Inferior parietal cortex (tissue), 1 donor: ENCODE results near the gene ZKSCAN3.
A peak's percentile ranks its signal among the peaks of the same experiment; 100 is the strongest.
"Not testable (repeated sequence)": the region's sequence is repeated elsewhere in the genome, so short reads cannot be mapped to it uniquely, and the experiment has no call there.

Source experiments
- DNase-seq: peaks from one replicate; pipeline ENCODE4 v3.0.0-alpha.2; 2016; ENCODE audit errors: extremely low spot score

The ZKSCAN3 gene

DNA sequence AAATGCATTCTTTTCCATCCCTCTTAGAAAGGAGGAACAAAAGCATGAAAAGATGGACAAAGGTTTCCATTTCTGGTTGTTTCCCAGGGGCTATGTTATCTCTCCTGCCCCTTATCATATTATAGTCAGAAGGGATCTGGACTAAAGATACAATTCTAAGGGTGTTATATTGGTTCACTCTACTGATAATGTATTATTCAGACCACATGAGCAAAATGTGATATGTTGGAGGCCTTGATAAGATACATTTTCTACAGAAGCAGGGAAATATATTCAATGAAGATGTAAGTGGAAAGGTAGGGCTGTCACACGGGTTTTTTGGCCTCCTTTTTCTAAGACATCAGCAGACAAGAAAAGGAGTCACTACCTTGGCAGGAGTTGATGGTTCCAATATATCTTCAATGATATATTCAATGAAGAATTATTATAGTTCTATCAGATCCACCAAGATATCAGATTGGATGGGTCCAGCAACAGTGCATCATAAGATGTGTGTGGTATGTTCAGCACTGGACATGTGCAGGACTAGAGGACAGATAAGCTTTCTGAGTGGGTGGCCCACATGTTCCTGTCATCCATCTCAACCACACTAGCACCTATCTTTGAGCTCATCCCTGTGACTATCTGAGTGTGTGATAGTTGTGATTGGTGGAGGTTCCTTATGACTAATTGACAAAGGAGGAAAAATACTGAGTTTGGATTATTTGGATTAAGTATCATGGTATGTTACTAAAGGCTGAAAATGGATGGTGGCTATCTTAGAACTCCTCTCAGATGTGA lies 5.7 kb upstream of the ZKSCAN3 start:
- no peak for DNase-seq

DNA sequence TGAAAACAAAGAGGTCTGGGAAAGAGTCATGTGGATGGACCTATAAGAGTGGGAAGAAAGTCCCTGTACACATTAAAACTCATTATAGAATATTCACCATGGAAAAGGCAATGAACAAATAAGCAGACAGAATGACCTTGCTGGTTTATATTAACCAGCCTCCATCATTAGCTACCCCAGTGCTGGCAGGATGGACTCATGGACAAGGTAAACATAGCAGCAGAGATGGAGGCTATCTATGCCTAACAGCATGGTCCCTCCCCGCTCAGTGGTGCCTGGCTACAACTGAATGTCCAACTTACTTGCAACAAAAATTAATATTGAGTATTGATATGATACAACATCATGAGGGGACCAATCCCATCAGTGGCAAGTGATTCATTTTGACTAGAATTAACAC lies 4.5 kb upstream of the ZKSCAN3 start:
- DNase-seq: no peak

DNA sequence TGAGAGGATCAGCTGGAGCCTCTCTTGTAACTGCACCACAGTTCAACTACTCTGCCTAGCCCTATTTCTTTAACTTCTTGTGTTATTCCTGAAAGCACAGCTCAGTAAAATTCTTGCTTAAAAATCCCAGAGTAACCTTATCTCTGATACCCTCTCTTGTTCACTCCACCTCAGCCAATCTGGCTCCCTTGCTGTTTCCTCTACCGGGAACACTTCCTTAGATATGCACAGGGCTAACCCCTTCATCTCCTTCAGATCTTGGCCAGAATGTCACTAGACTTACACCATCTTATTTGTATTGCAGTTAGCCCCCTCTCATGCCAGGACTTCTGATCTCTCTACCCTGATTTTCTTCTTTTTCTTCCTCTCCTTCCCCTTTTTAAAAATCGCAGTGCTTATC lies 2.6 kb upstream of the ZKSCAN3 start:
- DNase-seq: no peak

DNA sequence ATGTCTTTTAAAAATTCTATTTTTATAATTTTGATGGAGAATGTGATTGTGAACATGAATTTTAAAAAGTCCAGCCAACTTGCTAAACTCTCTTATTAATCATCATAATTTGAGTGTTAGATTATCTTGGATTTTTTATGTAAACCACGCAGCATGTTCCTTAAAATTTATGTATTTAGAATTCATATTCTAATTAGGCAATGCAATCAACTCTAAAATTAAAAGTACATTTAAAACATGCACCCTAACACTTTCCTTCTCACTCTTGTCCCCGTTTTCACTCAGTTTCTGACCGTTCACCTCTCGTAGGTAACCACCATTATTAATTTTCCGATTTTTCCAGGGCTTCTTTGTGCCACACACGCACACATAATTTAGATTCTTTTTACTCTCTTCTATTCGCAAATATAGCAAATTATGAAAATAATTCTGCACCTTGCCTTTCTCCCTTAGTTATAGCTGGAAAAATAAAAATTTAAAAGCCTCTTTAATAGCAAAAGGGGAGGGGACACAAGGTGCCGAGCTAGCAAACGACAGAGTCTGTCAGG lies 329 bp upstream of the ZKSCAN3 start:
- DNase-seq: no peak

DNA sequence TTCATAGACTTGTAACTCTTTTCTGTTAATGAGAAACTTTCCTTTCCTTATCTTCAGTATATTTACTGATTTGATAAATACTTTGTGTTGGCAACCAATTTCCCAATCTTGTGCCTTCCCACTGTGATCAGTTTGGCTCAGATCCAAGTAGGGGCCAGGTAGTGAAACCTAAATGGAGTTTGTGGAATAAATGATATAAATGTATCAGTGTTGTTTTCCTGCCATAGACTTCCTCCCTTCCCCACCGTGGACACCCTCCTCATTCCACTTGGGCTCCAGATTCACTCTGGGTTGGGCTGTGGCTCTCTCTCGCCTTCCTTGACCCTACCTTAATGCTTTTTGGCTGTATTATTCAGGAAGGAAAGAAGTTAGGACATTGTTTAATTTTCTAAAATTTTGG lies 1.3 kb downstream of the ZKSCAN3 start:
- DNase-seq: no peak

DNA sequence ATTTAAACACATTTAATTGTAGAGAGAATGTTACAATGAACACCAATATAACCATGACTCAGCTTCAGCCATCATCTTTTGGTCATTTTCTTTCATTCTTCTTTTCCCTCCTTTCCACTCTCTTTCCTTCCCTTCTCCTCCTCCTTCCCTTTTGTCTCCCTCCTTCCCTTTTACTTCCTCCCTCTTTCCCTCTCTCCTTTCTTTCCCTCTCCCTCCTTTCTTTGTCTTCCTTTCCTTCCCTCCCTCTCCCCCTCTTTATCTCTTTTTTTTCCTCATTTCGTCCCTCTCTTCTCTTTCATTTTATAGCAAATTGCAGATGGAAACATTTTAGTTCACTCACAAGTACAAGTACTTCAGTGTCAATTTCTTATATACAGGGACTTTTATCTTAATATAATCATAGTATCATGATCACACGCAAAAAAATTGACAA lies 1.8 kb downstream of the ZKSCAN3 start:
- DNase-seq: no peak

DNA sequence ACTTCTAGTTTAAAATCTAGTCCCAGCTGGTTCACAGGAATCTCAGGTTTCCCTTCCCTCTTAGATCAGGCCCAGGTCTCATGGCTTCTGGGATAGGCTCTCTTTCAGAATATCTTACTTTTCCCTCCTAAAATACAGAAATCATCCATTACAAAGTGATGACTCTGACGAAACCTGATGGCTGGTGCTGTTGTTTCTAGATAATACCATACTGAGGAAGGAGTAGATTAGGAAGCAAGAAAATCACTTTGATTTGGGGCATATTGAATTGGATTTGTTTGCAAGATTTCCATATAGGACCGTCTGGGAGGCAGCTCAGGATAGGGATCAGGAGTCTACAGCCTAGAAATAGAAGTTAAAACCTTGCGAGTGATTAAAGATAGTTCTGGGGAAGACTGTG lies 3.6 kb downstream of the ZKSCAN3 start:
- DNase-seq: peak; percentile 20

DNA sequence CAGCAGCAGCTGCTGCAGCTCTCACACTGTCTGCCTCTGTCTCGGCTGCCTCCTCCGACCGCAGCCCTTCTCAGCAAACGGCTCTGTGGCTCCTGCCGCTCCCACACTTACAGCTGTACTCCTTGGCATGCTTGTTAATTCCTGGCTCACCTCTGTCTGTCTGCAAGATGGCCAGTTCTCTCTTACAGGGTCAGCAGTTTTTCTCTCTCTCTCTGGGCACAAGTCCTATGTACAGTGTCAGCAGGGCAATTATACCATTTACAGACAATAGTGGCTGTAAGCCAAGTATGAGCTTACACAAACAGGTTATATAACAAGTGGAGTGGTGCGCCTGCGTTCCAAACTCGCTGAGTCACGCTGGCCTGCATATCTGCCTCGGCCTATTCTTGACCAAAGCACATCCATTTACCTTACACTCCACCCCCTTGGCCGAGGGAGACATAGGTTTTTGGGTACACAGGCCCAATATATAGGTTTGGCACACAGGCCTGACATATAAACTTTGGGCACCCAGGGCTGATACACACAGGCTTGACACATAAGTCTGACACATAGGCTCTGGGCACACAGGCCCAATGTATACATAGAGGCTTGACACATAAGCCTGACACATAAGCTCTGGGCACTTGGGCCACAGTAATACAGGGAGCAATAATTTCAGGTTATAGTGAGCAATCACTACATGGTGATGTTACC lies 4.4 kb downstream of the ZKSCAN3 start:
- peak; percentile 69 for DNase-seq

DNA sequence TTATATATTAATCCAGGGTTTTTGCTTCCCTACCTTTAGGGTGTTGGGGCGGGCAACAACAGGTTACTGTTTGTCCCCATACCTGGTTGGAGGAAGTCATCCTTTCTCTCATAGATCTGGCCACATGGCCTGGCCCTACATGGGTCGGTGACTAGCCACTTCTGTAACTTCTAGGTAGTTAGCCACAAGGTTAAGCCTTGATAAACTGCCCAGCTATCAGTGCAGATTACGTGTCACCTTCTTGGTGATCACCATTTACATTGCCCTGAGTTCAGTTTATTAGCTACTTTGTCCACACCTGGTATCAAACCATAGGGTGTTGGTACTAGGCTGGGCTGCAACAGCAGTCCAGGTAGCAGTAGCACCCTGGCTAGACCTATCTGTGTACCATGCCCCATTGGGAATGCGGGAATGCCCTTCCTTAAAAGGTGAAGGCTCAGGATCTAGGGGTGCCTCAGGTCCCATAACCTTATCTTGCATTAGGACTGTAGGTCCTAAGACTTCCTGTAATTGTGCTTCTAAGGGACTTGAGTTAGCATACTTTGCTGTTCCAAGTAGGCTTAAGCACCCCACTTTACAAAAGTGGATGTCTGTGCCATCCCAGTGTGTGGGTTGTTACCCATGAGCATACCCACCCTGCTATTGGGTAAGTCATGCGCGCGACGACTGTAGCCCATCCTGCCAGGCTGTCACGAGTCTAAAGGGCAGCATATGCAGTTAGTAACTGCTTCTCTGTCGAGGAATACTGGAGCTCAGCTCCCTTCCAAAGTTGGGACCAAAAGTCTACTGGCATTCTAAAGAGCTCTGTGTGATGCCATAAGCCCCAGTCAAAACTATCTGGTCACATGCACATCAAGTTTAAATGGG lies 5.2 kb downstream of the ZKSCAN3 start:
- no peak for DNase-seq

DNA sequence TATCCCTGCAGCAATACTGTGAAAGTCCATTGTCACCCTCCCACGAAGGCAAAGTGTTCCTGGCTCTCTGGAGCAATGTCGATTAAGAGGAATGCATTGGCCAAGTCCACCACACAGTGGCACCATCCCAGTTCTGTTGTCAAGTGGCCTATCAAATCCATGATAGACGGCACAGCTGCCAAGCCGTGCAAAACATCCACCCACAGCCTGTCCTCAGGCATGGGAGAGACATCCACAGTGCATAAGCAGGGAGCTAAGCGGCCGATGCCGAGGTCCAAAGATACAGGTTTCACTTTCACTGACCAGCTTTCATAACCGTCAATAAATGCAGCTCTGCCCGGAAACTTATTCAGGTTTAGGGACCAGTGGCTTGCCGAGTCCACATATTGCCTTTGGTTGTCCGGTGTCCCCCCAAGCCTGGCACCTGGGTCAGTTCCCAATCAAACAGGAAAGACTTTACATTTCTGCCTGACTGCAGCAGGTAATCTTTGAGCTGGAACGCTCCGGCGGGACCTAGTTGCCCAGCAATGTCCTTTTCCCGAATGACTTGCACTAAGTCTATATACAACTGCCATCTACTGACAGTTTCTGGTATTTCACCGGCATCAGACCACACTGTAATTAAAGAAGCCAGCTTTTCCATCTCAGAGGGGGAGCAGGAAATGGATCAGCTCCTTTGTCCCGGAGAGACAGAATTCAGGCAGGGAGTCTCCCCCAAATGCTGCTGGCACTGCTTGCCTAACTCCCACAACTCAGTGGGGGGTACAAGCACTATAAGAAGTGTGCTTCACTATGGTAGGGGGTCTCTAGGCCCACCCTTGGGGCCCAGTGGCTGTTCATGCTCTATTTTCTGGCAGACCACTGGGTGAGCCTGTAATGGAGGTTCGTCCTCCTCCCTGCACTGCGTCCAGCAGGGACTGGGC lies 6.3 kb downstream of the ZKSCAN3 start:
- DNase-seq: peak; percentile 95

DNA sequence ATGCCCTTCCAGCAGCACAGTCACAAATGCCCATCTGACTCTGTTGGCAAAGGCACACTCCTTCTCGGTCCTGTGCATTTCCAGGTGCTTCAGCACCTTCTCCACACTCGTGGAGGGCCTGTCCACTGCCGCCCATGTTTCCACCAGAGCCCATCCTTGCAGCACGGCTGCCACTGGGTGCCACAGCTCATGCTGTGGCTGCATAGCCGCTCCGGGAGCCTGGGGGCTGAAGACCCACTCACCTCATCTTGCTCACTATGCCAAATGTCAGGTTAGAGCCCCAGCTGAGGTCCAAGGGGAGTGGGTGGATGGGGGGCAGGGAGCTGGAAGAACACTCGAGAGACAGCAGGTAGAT lies 6.9 kb downstream of the ZKSCAN3 start:
- DNase-seq: no peak

DNA sequence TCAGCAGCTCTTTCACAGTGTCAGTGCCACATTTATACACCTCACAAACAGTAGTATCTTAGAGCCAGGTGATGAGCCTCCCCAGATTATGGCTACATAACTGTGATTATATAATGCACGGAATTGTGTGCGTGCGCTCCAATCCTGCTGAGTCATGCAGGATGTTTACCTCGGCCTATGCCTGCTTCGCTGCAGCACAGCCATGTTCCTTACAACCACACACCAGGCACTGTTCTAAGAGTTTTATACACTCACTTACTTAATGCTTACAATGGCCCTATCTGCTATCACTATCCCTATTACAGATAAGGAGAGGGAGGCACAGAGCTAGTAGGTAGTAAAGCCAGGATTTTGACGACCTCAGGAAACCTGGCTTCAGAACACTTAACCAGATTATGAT lies 7.3 kb downstream of the ZKSCAN3 start:
- DNase-seq: peak; percentile 45

DNA sequence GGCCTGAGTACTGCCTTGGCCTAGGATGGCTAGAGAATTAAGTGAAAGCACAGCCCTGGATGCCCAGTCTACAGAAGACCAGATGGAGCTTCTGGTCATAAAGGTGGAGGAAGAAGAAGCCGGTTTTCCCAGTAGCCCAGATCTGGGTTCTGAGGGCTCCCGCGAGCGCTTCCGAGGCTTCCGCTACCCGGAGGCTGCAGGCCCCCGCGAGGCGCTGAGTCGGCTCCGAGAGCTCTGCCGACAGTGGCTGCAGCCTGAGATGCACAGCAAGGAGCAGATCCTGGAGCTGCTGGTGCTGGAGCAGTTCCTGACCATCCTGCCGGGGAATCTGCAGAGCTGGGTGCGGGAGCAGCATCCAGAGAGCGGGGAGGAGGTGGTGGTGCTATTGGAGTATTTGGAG lies 9.8 kb downstream of the ZKSCAN3 start:
- not testable (repeated sequence) for DNase-seq

DNA sequence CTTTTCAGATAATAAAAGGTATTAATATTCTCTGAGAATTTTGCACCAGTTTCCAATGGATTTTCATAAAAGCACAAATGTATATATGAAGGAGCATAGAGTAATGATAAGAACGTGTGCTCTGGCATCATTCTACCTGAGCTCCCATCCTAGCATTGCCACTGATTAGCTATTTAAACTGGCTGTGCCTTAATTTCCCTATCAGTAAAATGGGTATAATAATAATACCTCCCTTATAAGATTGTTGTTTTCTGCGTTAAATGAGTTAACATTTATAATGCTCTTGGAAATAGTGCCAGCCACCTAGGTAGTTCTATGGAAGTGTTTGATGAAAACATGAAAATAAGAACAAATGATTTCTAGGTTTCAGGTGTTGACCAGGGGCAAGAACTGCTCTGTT lies 11.2 kb downstream of the ZKSCAN3 start:
- DNase-seq: no peak

DNA sequence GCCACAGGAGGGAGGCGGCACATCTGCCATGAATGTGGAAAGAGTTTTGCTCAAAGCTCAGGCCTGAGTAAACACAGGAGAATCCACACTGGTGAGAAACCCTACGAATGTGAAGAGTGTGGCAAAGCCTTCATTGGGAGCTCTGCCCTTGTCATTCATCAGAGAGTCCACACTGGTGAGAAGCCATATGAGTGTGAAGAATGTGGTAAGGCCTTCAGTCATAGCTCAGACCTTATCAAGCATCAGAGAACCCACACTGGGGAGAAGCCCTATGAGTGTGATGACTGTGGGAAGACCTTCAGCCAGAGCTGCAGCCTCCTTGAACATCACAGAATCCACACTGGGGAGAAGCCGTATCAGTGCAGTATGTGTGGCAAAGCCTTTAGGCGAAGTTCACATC lies 15.8 kb downstream of the ZKSCAN3 start:
- DNase-seq: not testable (repeated sequence)

DNA sequence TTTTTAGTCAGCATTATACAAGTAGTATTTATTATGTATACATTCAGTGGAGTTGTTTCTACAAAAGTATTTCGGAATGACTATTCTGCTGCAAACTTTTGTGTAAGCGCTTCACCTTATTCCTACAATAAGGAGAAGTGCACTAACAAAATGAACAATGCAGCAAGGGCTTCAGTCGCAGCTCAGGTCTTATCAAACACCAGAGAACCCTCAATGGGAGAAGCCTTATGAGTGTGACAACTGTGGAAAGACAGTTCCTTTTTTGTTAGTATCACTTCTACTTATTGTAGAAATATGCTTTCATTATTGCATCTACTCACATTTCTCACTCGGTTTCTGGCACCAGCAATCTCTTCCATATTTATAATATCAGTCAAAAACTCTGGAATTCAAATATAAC lies 18.8 kb downstream of the ZKSCAN3 start:
- DNase-seq: no peak

DNA sequence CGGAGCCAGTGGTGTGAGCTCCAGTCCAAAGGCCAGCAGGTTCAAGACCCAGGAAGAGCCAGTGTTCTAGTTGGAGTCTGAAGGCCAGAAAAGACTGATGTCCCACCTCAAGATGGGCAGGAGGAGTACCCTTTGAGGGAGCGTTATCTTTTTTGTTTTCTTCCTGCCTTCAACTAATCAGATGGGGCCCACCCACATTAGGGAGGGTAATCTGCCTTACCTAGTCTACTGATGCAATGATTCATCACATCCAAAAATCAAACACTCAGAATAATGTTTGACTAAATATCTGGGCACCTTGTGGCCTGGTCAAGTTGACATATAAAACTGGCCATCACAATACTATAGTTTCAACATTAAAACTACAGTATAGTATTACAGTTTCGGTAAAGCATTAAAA lies 19.7 kb downstream of the ZKSCAN3 start:
- no peak for DNase-seq

DNA sequence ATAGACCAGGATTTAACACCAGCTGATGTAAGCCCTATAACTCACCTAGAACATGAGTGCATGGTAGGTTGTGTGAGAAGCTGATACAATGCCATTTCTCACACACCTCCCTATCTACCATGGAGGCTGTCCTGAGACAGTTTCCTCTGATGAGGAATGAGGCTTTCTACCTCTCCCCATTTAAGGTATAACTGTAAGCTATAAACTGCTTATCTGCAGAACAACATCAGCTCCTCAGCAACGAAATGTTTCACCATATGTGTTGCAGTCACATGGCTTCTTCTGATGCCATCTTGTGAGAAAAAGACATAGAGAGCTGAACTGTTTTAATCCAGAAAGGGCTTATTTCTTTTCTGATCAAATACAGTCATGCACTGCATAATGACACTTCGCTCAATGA lies 20.7 kb downstream of the ZKSCAN3 start:
- no peak for DNase-seq

DNA sequence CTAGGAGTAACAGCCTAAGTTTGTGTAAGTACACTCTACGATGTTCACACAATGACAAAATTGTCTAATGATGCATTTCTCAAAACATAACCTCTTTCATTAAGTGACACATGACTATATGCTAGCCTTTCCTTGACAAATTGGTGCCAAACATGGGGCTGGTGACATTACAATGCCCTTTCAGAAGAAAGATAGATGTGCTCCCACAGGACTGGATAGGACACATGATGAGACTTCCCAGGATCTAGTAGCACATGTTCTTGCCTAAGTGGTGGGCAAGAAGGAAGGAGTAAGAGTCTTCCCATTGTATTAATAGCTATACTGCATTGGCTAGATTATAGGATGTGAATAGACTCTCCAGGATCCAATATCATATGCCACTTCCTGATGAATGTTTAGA lies 21.5 kb downstream of the ZKSCAN3 start:
- no peak for DNase-seq

DNA sequence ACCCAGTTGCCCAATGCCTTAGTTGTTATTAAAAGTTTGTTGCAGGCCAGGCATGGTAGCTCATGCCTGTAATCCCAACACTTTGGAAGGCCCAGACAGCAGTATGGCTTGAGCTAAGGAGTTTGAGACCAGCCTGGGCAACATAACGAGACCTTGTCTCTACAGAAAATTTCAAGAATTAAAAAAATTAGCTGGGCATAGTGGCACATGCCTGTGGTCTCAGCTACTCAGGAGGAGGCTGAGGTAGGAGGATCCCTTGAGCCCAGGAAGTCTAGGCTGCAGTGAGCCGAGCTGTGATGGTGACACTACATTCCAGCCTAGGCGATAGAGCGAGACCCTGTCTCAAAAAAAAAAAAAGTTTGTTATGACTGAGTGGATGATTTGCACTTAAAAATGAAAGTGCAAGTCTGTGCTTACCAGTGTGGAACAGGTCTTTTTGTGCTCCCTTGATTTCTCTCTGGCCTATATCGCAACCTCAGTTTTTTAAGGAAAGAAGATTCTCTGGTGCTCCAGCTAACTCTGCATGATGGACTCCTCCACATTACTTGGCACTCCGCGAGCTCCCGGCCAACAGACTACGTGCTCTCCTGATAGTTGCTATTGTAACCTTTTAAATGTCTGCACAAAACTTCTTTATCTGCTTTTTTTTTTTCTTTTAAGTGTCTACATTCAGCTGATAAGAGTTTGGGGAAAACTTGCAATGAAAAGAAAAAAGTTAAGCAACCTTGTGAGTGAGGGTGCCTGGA lies 22.1 kb downstream of the ZKSCAN3 start:
- no peak for DNase-seq
